Lower lobe of right lung (tissue), 2 donors: Measurements from ENCODE around the gene KRT4. TPM values are rescaled to one million over a fixed set of nuclear protein-coding genes. Genes with fewer than 3 reads are reported as not detected.

ENCODE experiments used
- ATAC-seq, 2 donors: fragments of 200-7000 bp; cut with Tn5 transposase; one replicate each; pipeline ENCODE4 v1.9.1; 2020 to 2022; ENCODE audit warnings: mild to moderate bottlenecking in 2 of 2, moderate library complexity in 2 of 2
- DNase-seq: peaks from one replicate; pipeline ENCODE4 v3.0.0-alpha.2; 2020
- H3K27ac ChIP-seq: fragments of 200-600 bp; one replicate; pipeline ENCODE4 v1.8.0; 2022
- H3K27me3 ChIP-seq: fragments of 200-600 bp; one replicate; pipeline ENCODE4 v1.8.0; 2022; ENCODE audit warnings: low read depth
- H3K36me3 ChIP-seq: fragments of 200-600 bp; one replicate; pipeline ENCODE4 v1.8.0; 2022; ENCODE audit warnings: mild to moderate bottlenecking
- H3K4me1 ChIP-seq: fragments of 200-600 bp; one replicate; pipeline ENCODE4 v1.8.0; 2022
- H3K4me3 ChIP-seq: fragments of 200-600 bp; one replicate; pipeline ENCODE4 v1.8.0; 2022; ENCODE audit warnings: mild to moderate bottlenecking
- H3K9me3 ChIP-seq: fragments of 200-600 bp; one replicate; pipeline ENCODE4 v1.8.0; 2022
- intact Hi-C: fragments of 100-400 bp; cut with DNase I; formaldehyde crosslinking; loops from one replicate; pipeline ENCODE4 v1.11.0; 2022
- total RNA-seq: library from RNA; stranded (reverse); fragmentation: NEBNext Ultra II Directional; extraction: Animal tissue kit (Norgen Biotek cat#: 25700); gene quantifications from one replicate; pipeline ENCODE4 v1.2.1, GENCODE V29; 2021
- TF ChIP-seq, protein P1 (sequence below): fragments of 200-600 bp; IDR thresholded peaks from one replicate; pipeline ENCODE4 v1.8.0; 2022; ENCODE audit warnings: antibody characterized with exemption, mild to moderate bottlenecking
- donor health status: DM: no; HTN: yes; CAD: no; lungs with severe emphysema.

KRT4 gene
- total RNA-seq, 1 donor from 2014 or later = 6.4 TPM

DNA sequence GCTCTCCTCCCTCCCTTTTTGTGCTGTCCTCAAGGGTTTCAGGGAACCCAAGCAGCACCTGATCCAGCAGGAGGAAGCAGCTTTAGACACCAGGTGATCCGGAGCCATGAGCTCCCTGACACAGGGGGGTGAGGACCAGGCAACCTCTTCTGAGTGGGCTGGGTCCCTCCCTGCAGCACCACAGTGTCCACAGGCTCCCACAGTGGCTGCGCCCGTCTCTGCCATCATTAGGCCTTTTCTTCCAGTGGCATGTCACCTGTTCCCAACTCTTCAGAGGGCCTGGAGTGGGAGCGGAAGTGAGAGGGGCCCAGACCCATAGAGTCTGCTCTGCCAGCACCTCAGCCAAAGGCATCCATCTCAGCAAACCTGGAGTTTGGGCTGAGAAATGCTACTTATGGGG lies 36.4 kb downstream of the KRT4 start:
- Histone ChIP-seq H3K36me3 (no peaks in the 10 kb centered on the region), H3K27me3 (peaks cover 17% of the 10 kb centered on the region), H3K9me3 (no peaks in the 10 kb centered on the region), H3K4me1 (no peaks in the 10 kb centered on the region), H3K4me3 (no peak overlapping the region), H3K27ac (no peak overlapping the region)
- ATAC-seq = no peak
- intact Hi-C loops = no loop called here
- TF ChIP-seq, protein P1, sequence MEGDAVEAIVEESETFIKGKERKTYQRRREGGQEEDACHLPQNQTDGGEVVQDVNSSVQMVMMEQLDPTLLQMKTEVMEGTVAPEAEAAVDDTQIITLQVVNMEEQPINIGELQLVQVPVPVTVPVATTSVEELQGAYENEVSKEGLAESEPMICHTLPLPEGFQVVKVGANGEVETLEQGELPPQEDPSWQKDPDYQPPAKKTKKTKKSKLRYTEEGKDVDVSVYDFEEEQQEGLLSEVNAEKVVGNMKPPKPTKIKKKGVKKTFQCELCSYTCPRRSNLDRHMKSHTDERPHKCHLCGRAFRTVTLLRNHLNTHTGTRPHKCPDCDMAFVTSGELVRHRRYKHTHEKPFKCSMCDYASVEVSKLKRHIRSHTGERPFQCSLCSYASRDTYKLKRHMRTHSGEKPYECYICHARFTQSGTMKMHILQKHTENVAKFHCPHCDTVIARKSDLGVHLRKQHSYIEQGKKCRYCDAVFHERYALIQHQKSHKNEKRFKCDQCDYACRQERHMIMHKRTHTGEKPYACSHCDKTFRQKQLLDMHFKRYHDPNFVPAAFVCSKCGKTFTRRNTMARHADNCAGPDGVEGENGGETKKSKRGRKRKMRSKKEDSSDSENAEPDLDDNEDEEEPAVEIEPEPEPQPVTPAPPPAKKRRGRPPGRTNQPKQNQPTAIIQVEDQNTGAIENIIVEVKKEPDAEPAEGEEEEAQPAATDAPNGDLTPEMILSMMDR = no peak
- DNase-seq = no peak

DNA sequence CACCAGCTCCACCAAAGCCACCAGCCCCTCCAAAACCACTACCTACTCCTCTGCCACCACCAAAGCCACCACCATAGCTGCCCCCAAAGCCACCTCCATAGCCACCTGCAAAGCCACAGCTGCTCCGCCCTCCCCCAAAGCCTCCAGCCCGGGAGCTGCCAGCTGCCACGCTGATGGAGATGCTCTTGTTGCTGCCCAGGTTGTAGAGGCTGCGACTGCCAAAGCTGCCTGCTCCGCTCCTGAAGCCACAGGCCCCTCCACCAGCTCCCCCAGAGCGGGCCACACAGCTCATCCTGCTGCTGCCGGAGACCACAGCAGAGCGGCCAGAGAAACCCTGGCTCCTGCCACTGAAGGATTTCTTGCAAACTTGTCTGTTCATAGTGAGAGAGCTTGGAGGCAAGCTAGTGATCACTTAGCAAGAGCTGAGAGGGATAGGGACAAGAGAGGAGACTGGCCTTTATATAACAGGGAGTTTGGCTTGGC lies 37.0 kb downstream of the KRT4 start, which contains the start of gene KRT76:
Gene KRT76, minus strand, starts transcription at position 433 of the 483 bp plus-strand sequence. Its CDS starts 54 bp downstream, at position 379.
- no peak for ATAC-seq
- H3K4me3 ChIP-seq = no peak within 1 kb of the TSS
- intact Hi-C loops = no loop called here
- no peaks in the 10 kb centered on the region for H3K4me1 ChIP-seq
- H3K9me3 ChIP-seq = no peaks in the 10 kb centered on the region
- no peak for DNase-seq
- TF ChIP-seq, protein P1 = no peak
- H3K27me3 ChIP-seq = peaks cover 15% of the 10 kb centered on the region
- no peaks in the 10 kb centered on the region for H3K36me3 ChIP-seq
- H3K27ac ChIP-seq = no peak within 1 kb of the TSS

DNA sequence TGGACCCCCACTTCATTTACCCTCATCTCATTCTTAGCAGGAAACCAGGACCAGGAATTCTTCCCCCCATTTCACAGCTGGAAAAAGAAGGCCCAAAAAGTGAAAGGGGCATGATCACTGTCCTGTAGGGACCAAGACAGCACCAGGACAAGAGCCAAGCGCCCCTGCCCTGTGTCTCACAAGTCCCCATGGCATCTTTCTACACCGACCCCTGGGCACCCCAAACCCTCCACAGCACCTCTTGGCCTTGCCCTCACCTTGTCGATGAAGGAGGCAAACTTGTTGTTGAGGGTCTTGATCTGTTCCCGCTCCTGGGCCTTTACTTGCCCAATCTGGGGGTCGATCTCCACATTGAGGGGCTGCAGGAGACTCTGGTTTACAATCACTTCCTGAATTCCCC lies 37.5 kb downstream of the KRT4 start:
- H3K27ac ChIP-seq = no peak overlapping the region
- intact Hi-C loops = no loop called here
- H3K27me3 ChIP-seq = peaks cover 10% of the 10 kb centered on the region
- H3K9me3 ChIP-seq = no peaks in the 10 kb centered on the region
- no peaks in the 10 kb centered on the region for H3K4me1 ChIP-seq
- TF ChIP-seq, protein P1 = no peak
- DNase-seq (no peak), ATAC-seq (no peak)
- H3K4me3 ChIP-seq = no peak overlapping the region
- no peaks in the 10 kb centered on the region for H3K36me3 ChIP-seq

DNA sequence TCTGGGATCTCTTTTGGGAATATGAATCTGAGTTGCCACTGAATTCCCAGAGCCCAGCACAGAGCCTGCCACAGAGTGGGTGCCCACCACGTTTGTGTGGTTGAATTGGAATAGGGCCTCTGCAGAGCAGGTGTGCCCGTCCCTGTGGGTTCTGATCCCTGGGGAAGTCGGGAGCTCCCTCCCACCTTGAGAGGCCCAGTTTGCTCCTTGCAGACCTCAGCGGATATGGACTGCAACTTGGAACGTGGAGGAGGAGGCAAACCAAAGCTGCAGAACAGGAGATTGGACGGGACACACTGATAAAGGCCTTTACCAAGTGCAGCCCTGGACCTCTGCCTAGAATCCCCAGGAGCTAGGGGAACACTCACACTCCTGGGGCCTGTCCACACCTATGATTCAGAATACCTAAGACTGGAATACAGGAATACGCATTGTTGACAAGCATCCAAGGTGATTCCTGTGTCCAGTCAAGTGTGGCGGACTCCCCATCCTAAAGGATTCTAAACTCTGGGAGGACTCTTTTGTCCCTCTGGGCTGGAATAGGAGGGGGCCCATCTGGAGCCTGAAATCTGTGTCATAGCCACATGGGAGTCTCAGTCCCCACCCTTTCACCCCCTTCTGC lies 39.2 kb downstream of the KRT4 start:
- Histone ChIP-seq H3K27ac (no peak overlapping the region), H3K36me3 (no peaks in the 10 kb centered on the region), H3K9me3 (no peaks in the 10 kb centered on the region), H3K27me3 (peaks cover 14% of the 10 kb centered on the region), H3K4me3 (no peak overlapping the region), H3K4me1 (no peaks in the 10 kb centered on the region)
- TF ChIP-seq, protein P1 = no peak
- no peak for ATAC-seq
- DNase-seq = no peak
- intact Hi-C loops = no loop called here

DNA sequence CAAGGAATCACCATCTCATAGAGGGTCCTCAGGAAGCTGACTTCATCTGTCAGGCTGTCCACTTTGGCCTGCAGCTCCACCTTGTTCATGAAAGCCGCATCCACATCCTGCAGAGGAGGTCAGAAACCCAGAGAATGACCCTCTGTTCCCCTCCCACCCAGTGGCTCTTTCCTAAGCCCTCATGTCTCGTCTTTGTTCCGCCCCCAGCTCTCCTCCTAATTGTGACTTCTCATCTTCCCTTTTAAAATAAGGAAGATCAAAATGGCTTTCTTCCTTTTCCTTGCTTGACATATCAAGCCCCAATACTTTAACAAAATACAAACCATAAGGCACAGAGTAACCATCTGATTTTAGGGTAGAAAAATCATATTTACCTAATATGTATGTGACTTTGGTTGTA lies 41.1 kb downstream of the KRT4 start:
- Histone ChIP-seq H3K27me3 (peaks cover 18% of the 10 kb centered on the region), H3K9me3 (no peaks in the 10 kb centered on the region), H3K4me1 (no peaks in the 10 kb centered on the region), H3K36me3 (no peaks in the 10 kb centered on the region), H3K4me3 (no peak overlapping the region), H3K27ac (no peak overlapping the region)
- TF ChIP-seq, protein P1 = no peak
- intact Hi-C loops = no loop called here
- no peak for ATAC-seq
- no peak for DNase-seq
